Stimulated activated CD8-positive, alpha-beta memory T cell treated with anti-CD3 and anti-CD28 coated beads, Interleukin-4, amount 100 ng/mL, for 1 hour (primary cell): Measurements from ENCODE around the gene MELTF.
A peak's percentile ranks its signal among the peaks of the same experiment; 100 is the strongest.
"Not testable (repeated sequence)": the region's sequence is repeated elsewhere in the genome, so short reads cannot be mapped to it uniquely, and the experiment has no call there.

Experiments
- DNase-seq, 2 donors: peaks; one replicate each; pipeline ENCODE4 v3.0.0-alpha.2; 2020; ENCODE audit warnings: low read depth in 2 of 2, low spot score in 1 of 2

Gene MELTF

DNA sequence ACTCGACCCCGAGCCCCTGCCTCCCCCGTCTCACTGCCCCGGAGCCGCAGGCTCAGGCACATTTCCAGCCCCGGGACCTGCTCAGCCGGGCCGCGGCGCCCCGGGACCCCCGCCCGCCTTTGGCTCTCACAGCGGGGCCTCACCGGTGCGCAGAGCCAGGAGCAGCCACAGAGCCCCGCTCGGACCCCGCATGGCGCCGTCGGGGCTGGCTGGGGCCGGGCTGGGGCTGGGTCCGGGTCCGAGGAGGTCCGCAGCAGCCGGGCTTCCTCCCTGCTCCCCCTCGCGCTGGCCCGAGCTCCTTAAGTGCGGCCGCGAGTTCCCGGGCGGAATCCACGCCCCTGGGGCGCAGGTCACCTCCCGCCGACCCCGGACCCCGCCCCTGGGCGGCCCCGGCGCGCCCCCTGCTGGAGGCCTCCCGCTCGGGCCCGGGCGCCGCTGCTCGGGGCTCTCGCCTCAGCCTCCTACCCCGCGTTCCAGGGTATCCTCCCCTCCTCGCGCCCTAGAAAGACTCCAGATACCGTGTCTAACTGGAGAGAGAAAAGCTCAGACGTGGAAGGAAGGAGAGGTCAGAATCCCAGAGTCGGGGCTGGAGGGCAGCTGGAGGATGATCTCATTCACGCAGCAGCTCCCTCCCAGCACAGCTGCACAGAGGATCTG is at the start of gene MELTF:
Gene MELTF, minus strand, starts transcription at position 307 of the 657 bp plus-strand sequence. Its CDS starts 115 bp downstream, at position 192.
- peak; percentile 45 to 52 for DNase-seq

GRCh38 chr3:197076415-197076814 is 46.8 kb upstream of the MELTF start:
- no peak for DNase-seq

GRCh38 chr3:197068077-197068476 is 38.5 kb upstream of the MELTF start:
- DNase-seq = no peak

DNA sequence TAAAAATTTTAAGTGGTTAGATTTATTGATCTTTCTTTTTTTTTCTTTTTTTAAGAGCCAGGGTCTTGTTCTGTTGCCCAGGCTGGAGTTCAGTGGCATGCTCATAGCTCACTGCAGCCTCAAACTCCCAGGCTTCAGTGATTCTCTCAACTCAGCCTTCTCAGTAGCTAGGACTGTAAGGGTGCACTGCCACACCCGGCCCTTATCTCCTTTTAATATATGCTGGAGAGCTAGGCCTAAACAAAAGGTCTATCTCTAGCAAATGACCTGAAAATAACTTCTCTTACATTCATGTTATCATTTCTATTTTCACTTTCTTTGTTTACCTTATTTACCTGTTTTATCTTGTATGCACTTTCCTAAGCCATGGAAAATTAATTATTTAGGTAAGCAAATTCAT is 35.2 kb upstream of the MELTF start:
- no peak for DNase-seq

DNA sequence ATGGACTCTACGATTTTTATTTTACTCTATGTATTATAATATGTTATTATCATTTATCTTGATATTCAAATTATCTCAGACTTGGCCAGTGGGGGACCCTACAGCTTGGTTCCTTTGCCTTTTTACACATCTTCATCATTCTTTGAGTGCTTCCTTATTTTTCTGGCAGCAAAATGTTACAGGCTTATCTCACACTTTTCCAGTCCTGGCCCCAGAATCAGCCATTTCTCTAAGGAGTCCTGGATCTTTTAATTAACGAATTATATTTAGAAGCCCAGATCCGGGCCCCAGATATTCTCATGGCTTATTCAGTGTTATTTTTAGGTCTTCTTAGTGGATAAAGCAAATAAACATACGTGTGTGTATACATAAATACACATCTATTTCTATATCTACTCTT is 32.8 kb upstream of the MELTF start:
- DNase-seq = no peak

GRCh38 chr3:197051637-197052036 is 22.0 kb upstream of the MELTF start:
- not testable (repeated sequence) for DNase-seq

GRCh38 chr3:197050511-197050910 is 20.9 kb upstream of the MELTF start:
- DNase-seq = no peak

DNA sequence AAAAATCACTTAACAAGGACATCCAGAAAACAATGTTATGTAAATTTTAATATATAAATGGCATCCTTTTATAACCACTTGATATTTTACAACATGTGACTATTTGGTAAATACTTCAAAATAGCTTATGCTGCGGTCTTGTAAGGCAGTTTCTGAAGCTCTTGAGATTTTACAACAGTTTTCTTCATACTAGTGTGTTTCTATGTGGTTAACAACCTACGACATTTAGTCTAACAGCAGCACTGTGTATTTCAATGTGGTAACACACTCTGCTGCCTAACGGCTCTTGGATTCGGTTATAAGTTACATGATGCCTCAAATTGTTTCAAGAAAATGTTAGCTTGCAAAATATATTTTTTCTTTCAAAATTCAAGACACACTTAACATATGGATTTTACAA is 12.9 kb upstream of the MELTF start:
- no peak for DNase-seq

DNA sequence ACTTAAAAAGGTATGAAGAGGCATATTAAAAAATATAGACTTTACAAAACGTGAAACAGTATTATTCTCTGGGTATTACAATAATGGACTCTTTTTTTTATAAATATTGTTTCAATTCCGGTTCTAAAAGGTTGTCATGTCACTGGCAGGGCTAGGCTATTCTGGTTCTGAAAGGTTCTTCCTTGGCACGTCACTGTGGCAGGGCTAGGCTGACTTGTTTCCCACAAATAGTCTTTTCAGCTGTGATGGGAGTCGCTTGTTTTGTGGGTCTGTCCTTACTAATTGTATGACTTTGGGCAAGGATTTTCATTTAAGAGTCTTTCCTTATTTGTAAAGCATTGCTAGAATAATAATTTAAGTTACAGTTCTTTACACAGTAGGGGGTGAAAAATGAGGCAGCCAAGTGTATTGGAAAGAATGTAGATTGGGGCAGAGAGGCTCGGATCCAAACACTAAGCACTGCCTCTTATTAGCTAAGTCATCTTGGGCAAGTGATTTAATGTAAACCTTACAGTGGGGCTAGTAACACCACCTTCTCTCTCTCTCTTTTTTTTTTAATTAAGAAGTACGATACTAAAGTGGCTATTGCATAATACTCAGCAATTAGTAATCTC is 12.4 kb upstream of the MELTF start:
- DNase-seq = no peak

- DNase-seq = no peak
Measured at GRCh38 chr3:197040658-197041057, 11.0 kb upstream of the MELTF start.

DNA sequence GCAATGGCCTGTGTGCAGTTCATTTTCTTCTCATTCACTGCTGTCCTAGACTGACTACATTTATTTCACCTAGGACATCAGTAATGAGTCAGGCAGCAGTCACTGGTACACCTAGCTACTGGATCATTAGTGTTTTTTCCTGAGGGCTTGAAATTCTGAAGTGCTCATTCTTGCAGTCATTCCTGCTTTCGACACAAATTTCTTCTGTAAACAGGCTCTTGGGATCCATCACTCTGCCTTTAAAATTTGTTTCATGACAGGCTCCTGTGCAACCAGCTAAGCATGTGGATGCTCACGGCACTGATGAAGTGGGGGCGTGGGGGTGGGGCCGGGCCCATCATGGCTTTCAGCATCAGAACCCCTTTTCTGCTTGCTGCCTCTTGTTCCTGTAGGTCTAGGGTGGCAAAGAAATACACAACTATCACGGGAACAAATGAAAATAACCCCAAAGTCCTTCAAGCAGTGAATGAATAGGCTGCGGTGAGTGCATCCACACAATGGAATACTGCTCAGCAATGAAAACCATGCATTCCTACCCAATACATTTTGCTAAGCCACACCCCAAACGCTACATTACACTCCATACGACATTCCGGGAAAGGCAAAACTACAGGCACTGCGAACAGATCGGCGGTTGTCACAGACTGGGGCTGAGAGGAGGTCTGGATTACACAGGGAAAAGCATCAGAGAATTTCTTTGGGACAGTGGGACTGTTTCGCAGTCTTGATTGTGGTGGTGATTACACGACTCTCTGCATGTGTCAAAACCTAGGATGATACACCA is 9.3 kb upstream of the MELTF start:
- no peak for DNase-seq

GRCh38 chr3:197035577-197035976 is 6.0 kb upstream of the MELTF start:
- no peak for DNase-seq

DNA sequence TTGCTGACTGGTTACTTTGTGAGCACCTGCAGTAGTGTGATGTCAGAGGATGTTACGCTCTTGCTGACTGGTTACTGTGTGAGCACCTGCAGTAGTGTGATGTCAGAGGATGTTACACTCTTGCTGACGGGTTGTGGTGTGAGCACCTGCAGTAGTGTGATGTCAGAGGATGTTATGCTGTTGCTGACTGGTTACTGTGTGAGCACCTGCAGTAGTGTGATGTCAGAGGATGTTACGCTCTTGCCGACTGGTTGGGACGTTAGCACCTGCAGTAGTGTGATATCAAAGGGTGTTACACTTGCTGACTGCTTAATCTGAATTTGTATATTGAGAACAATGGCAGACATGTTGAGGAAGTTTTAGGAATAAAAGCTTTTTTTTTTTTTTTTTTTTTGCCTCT is 5.2 kb upstream of the MELTF start:
- not testable (repeated sequence) for DNase-seq

GRCh38 chr3:197033764-197034163 is 4.1 kb upstream of the MELTF start:
- DNase-seq = not testable (repeated sequence)

DNA sequence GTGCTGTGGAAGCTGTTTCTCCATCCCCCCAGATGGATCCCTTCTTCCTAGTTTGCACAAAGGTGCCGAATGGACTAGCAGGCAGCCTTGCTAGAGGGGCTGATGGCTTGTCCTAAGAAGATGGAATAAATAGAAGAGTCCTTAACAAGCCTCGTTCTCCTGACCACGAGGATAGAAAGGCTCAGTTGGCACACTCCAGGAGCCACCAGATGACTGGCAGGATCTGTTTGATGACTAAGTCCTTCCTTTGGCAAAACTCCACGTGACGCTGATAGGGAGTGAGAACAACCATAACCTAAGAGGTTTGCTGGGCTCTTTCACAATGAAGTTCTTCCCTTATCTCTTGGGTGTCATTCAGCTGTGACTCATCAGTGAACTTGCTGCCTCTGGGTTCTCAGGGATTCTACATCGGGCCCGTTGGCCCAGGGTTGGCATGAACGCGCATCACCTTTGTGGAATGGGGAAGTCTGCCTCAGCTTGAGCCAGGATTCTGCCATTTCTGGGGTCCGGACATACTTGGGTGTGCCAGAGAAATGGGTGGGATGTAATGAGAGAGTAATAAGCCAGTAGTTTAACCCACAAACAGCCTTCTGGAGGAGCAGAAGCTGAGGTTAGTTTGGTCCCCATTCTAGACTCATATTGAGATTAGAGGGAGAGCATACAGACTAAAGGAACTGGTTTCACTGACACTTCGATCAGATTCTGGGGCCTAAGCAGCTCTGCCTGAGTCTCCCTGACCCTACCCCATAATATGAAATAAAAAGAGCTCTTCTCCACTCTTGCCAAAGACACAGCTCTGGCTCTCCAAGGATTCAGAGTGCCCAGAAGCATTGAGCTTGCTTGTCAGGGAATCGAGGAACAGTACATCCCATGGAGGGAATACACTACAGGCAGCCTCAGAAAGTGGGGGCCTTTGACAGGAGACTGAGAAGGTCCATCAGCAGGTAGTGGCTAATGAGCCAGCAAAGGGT is 2.0 kb upstream of the MELTF start:
- no peak for DNase-seq

- no peak for DNase-seq
Measured at GRCh38 chr3:197030379-197031314, 1.0 kb upstream of the MELTF start.

DNA sequence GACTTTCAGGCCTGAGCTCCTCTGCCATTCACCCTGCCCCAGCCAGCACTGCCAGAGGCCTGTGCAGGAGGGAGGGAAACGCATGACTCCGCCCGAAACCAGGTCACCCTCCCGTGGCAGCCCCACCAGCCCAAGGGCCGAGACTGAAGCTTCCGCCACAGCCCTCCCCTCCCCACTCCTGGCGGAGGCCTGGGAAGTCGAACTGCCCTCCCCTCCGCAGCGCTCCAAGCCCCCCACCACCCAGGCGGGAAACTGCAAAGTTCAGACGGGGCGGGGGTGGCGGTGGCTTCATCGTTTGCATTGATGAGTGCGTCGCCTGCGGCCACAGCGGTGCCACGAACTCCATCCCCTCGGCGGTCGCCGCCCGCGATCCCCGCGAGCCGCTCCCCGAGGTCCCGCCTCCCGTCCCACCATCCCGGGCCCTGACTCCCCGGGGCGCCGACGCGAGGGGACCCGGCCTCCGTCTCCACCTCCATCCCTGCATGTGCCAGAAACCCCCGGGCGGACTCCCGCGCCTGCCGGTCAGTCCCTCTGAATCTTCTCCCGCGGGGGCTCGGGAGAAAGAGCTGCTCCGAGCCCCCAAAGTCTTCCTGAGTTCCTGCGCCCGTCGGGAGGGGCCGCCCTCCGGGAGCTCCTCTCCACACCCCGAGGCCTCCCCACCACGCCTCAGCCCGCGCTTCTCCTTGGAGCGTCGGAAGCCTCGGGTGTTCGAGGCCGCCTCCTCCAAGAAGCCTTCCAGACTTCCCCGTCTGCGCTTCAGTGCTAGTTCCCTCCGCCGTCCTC is 698 bp downstream of the MELTF start:
- no peak for DNase-seq

GRCh38 chr3:197027896-197028727 is 1.5 kb downstream of the MELTF start:
- no peak for DNase-seq
